T-cell (primary cell): ENCODE data around the gene SHQ1. TPM values are rescaled to one million over a fixed set of nuclear protein-coding genes. Genes with fewer than 3 reads are reported as not detected.

Experiments used
- ATAC-seq, 4 experiments: fragments of 200-7000 bp in 3 of 4; fragments of 150-1000 bp in 1 of 4; cut with Tn5 transposase; replicated peaks in 1 of 4; 1 replicate in 3 of 4; 2 replicates in 1 of 4; pipeline ENCODE4 v1.10.0; 2021; ENCODE audit warnings: moderate library complexity in 3 of 4, mild to moderate bottlenecking in 2 of 4, moderate number of reproducible peaks in 1 of 4
- CTCF ChIA-PET, 2 donors: fragments of 300-600 bp; sonication (Branson Sonifier 250); formaldehyde crosslinking; loops; one replicate each; lab custom pipeline; 2022; ENCODE audit warnings: antibody characterized with exemption in 2 of 2; lab: Charles Lee
- POLR2A ChIA-PET, 2 donors: fragments of 300-600 bp; sonication (Branson Sonifier 250); formaldehyde crosslinking; loops; one replicate each; lab custom pipeline; 2022; ENCODE audit warnings: antibody characterized with exemption in 2 of 2; lab: Charles Lee
- DNase-seq, 35 experiments: peaks; one replicate each; pipeline versions ENCODE4 v3.0.0 to v3.0.0-alpha.2; 2013 to 2023
- H3K27ac ChIP-seq: one replicate; pipeline ENCODE4 v1.5.1; 2013; ENCODE audit warnings: low read length
- H3K27me3 ChIP-seq, 2 experiments: replicated peaks in 1 of 2; 1 replicate in 1 of 2; 2 replicates in 1 of 2; pipeline versions ENCODE4 v1.6.1 to v1.7.0; 2013; ENCODE audit warnings: low read length in 1 of 2, mixed read lengths in 1 of 2; ENCODE audit not compliant: control insufficient read depth in 2 of 2, insufficient read depth in 2 of 2; ENCODE audit errors: extremely low read depth in 1 of 2
- H3K36me3 ChIP-seq, 2 donors: 1 replicate in 1 of 2; 2 replicates in 1 of 2; pipeline versions ENCODE4 v1.6.1 to v1.7.0; 2013; ENCODE audit warnings: low read length in 1 of 2; ENCODE audit not compliant: control insufficient read depth in 2 of 2, insufficient read depth in 1 of 2; ENCODE audit errors: extremely low read depth in 1 of 2
- H3K4me1 ChIP-seq, 2 experiments: 1 replicate in 1 of 2; 2 replicates in 1 of 2; pipeline versions ENCODE4 v1.6.1 to v1.7.0; 2013; ENCODE audit warnings: low read length in 2 of 2, mixed read lengths in 1 of 2; ENCODE audit not compliant: insufficient read depth in 2 of 2, control insufficient read depth in 1 of 2; ENCODE audit errors: extremely low read depth in 1 of 2
- H3K4me3 ChIP-seq, 2 donors: 1 replicate in 1 of 2; 2 replicates in 1 of 2; pipeline versions ENCODE4 v1.5.1 to v1.7.0; 2013; ENCODE audit warnings: mild to moderate bottlenecking in 2 of 2, low read length in 1 of 2, moderate library complexity in 1 of 2; ENCODE audit not compliant: control insufficient read depth in 1 of 2; ENCODE audit errors: extremely low read depth in 1 of 2
- H3K9me3 ChIP-seq: 2 replicates; pipeline ENCODE4 v1.7.0; 2013
- H3K27ac Mint-ChIP-seq, 2 donors: one replicate each; pipeline ENCODE4 v1.8.0; 2020 to 2021; ENCODE audit warnings: mild to moderate bottlenecking in 2 of 2, mixed read lengths in 2 of 2
- H3K27me3 Mint-ChIP-seq, 2 donors: one replicate each; pipeline ENCODE4 v1.8.0; 2021 to 2022; ENCODE audit warnings: mixed read lengths in 2 of 2
- H3K36me3 Mint-ChIP-seq: one replicate; pipeline ENCODE4 v1.8.0; 2021; ENCODE audit warnings: mixed read lengths
- H3K4me1 Mint-ChIP-seq, 3 donors: one replicate each; pipeline ENCODE4 v1.8.0; 2020 to 2022; ENCODE audit warnings: mixed read lengths in 3 of 3, mild to moderate bottlenecking in 1 of 3
- H3K4me3 Mint-ChIP-seq, 3 donors: one replicate each; pipeline ENCODE4 v1.8.0; 2020 to 2022; ENCODE audit warnings: mild to moderate bottlenecking in 3 of 3, mixed read lengths in 3 of 3, moderate library complexity in 3 of 3
- H3K9me3 Mint-ChIP-seq, 3 donors: one replicate each; pipeline ENCODE4 v1.8.0; 2020 to 2022; ENCODE audit warnings: mixed read lengths in 3 of 3
- WGBS: methylation state at CpG from one replicate; pipeline ENCODE4 v1.1.5; 2013; ENCODE audit warnings: missing lambda C conversion rate; ENCODE audit not compliant: insufficient coverage; 5-methylcytosine and 5-hydroxymethylcytosine counted together
- total RNA-seq, 35 experiments: library from RNA in 6 of 35; stranded (reverse) in 6 of 35; fragments of 120-200 nt in 1 of 35; gene quantifications; one replicate each; pipeline versions ENCODE4 v1.2.1 to v1.2.4 and lab custom pipeline; 2013 to 2026

SHQ1 gene
- total RNA-seq, 5 donors from 2014 or later (not counting 1 experiment from before 2014, with no cell fraction given), result 16.6 to 29.0 (median 27.8) TPM

DNA sequence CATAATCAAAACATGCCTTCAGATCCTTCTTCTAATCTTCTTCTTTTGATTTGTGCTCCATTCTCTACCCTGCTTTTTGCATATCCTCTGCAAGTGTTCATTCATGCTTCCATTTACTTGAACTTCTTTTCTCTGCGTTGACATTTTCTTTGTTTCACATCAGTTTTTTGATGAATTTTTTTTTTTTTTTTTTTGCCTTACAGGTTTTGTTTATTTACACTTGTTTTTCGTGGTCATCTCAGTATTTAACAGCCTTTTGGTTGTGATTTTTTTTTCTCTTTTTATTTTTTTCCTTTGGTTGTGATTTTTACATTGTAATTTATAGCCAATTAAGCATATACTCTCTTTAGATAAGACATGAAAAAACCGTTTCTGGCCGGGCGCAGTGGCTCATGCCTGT lies 11.8 kb upstream of the SHQ1 start:
- ChIA-PET POLR2A (interaction anchor here in 1 of 2 donors (0.6 kb wide), 1 partner anchor 920 kb away, joined by 3 read pairs; no protein-coding TSS in a partner anchor), CTCF (no interaction called here)
- WGBS, result no CpG with 5 or more reads among the region's 5 CpGs
- Histone ChIP-seq H3K9me3 (no peaks in the 10 kb centered on the region), H3K4me3 (no peak overlapping the region), H3K4me1 (no peaks in the 10 kb centered on the region), H3K36me3 (no peaks in the 10 kb centered on the region), H3K27me3 (peaks cover 0 to 7% of the 10 kb centered on the region in 2 experiments), H3K27ac (no peak overlapping the region)
- Mint-ChIP-seq H3K4me1 (no peaks in the 10 kb centered on the region), H3K27me3 (peaks cover 5 to 7% of the 10 kb centered on the region in 2 donors), H3K4me3 (no peak overlapping the region), H3K9me3 (no peaks in the 10 kb centered on the region), H3K27ac (no peak overlapping the region), H3K36me3 (no peaks in the 10 kb centered on the region)
- ATAC-seq, result no peak
- no peak for DNase-seq

DNA sequence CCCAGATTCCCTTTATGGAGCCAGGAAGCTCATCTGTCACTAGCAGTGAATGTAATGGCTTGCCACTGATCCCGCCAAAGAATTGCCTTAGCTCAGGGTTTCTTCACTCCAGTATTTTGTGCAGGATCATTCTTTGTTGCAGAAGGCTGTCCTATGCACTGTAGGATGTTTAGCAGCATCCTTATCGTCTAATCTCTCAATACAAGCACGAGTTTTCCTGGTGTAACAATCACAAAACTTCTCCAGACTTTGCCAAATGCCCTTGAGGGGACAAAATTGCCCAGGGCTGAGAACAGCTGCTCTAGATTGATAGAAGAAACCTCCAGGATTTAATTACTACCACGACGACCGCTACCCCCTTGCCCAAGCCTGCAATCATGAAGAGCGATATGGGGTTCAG lies 6.8 kb upstream of the SHQ1 start:
- Histone ChIP-seq H3K27ac (no peak overlapping the region), H3K27me3 (peaks cover 0 to 8% of the 10 kb centered on the region in 2 experiments), H3K9me3 (no peaks in the 10 kb centered on the region), H3K4me1 (no peaks in the 10 kb centered on the region), H3K4me3 (no peak overlapping the region), H3K36me3 (no peaks in the 10 kb centered on the region)
- H3K4me1 Mint-ChIP-seq, result peaks cover 0 to 2% (median 0%) of the 10 kb centered on the region in 3 donors
- no peak for DNase-seq
- no peak overlapping the region for H3K27ac Mint-ChIP-seq
- H3K27me3 Mint-ChIP-seq, result peaks cover 6 to 10% of the 10 kb centered on the region in 2 donors
- H3K4me3 Mint-ChIP-seq, result no peak overlapping the region
- H3K9me3 Mint-ChIP-seq, result no peaks in the 10 kb centered on the region
- WGBS, result 57% methylated on average over 1 of the region's 7 CpGs
- no peaks in the 10 kb centered on the region for H3K36me3 Mint-ChIP-seq
- ATAC-seq, result no peak
- ChIA-PET CTCF (no interaction called here), POLR2A (no interaction called here)

DNA sequence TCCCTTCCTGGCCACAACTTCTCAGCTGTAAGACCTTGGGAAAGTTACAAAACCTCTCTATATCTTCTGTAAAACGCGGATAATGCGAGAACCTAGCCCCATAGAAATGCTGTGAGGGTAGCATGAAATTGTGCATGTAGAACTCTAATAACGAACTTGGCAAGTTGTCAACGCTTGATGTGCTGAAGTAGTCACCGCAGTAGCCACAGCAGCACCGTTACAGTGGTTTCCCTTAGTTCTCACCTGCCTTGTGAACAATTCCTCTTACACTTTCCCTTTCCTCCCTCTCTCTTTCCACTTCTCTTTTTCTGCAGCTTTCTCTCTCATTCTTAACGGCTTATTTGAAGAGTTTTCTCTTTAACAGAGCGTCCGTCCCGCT lies 447 bp upstream of the SHQ1 start:
- Mint-ChIP-seq H3K27me3 (no peaks in the 10 kb centered on the region), H3K9me3 (no peaks in the 10 kb centered on the region), H3K4me3 (peak overlapping the region; percentile 93 to 97 (median 95)), H3K27ac (peak overlapping the region; percentile 41 to 87), H3K4me1 (peaks cover 52 to 55% (median 54%) of the 10 kb centered on the region in 3 donors), H3K36me3 (peaks cover 4% of the 10 kb centered on the region)
- DNase-seq, result peak in 20 of 35 experiments; percentile 3 to 75 (median 13)
- no peaks in the 10 kb centered on the region for H3K9me3 ChIP-seq
- H3K4me1 ChIP-seq, result peaks cover 17 to 19% of the 10 kb centered on the region in 2 experiments
- POLR2A ChIA-PET, result no interaction called here
- no peaks in the 10 kb centered on the region for H3K36me3 ChIP-seq
- H3K4me3 ChIP-seq, result peak overlapping the region; percentile 92 to 98
- peak; percentile 28 to 35 (median 34) for ATAC-seq
- 0% methylated on average over 8 of the region's 11 CpGs for WGBS
- H3K27ac ChIP-seq, result peak overlapping the region; percentile 52
- no peaks in the 10 kb centered on the region for H3K27me3 ChIP-seq
- CTCF ChIA-PET, result interaction anchor here (1.0 to 2.6 kb wide), 4 partner anchors 98 to 238 kb away, joined by 4 to 11 read pairs (median 6); no protein-coding TSS in a partner anchor

DNA sequence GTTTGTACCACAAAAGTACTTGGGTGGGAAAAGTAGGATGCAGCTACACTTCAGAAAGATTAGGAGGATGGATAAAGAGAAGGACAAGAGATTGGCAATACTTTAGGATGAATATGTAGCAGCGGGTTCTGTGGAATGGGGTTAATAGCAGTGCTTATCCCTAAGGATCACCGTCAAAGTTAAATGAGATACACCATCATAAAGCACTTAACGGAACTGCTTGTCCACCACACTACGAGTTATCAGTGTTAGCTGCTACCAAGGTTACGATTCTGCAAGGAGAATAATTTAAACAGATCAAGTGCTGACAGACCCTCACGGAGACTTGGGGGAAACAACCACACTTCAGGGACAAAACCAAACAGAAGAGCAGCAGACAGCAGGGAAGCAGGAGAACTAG lies 963 bp downstream of the SHQ1 start:
- peak overlapping the region; percentile 92 to 98 for H3K4me3 ChIP-seq
- Mint-ChIP-seq H3K4me1 (peaks cover 52 to 57% (median 54%) of the 10 kb centered on the region in 3 donors), H3K27ac (peak overlapping the region; percentile 86 to 87), H3K27me3 (no peaks in the 10 kb centered on the region), H3K36me3 (peaks cover 8% of the 10 kb centered on the region), H3K9me3 (no peaks in the 10 kb centered on the region), H3K4me3 (peak overlapping the region; percentile 93 to 97 (median 95))
- CTCF ChIA-PET, result interaction anchor here (1.7 to 2.6 kb wide), 2 partner anchors 209 to 239 kb away, joined by 7 to 11 read pairs; no protein-coding TSS in a partner anchor
- no CpG with 5 or more reads among the region's 6 CpGs for WGBS
- H3K9me3 ChIP-seq, result no peaks in the 10 kb centered on the region
- POLR2A ChIA-PET, result no interaction called here
- peaks cover 17 to 19% of the 10 kb centered on the region in 2 experiments for H3K4me1 ChIP-seq
- H3K27ac ChIP-seq, result no peak overlapping the region
- H3K27me3 ChIP-seq, result no peaks in the 10 kb centered on the region
- ATAC-seq (no peak), DNase-seq (peak in 1 of 35 experiments; percentile 6)
- H3K36me3 ChIP-seq, result no peaks in the 10 kb centered on the region

DNA sequence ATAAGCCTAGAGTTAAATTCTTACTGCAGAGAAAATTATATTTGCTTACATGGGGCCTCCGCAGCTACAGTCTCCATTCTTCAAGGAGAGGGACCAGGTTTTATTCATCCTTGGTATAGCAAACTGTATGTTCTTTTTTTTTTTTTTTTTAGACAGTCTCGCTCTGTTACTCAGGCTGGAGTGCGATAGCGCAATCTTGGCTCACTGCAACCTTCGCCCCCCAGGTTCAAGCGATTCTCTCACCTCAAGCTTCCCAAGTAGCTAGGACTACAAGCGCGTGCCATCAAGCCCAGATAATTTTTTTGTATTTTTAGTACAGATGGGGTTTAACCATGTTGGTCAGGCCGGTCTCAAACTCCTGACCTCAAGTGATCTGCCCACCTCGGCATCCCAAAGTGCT lies 2.1 kb downstream of the SHQ1 start:
- ChIA-PET CTCF (interaction anchor here (0.5 to 0.7 kb wide), 4 partner anchors 245 to 1535 kb away, joined by 3 to 4 read pairs (median 4); no protein-coding TSS in a partner anchor), POLR2A (interaction anchor here (0.6 to 0.7 kb wide), 3 partner anchors 11 to 1843 kb away, joined by 3 to 14 read pairs (median 6); no protein-coding TSS in a partner anchor)
- Mint-ChIP-seq H3K4me1 (peaks cover 50 to 57% (median 54%) of the 10 kb centered on the region in 3 donors), H3K36me3 (peaks cover 18% of the 10 kb centered on the region), H3K27ac (no peak overlapping the region), H3K4me3 (peak overlapping the region; percentile 93 to 97 (median 95)), H3K27me3 (no peaks in the 10 kb centered on the region), H3K9me3 (no peaks in the 10 kb centered on the region)
- Histone ChIP-seq H3K4me3 (no peak overlapping the region), H3K9me3 (no peaks in the 10 kb centered on the region), H3K4me1 (peaks cover 17 to 19% of the 10 kb centered on the region in 2 experiments), H3K27ac (no peak overlapping the region), H3K36me3 (peaks cover 5 to 8% of the 10 kb centered on the region in 2 donors), H3K27me3 (no peaks in the 10 kb centered on the region)
- ATAC-seq (no peak), DNase-seq (no peak)
- WGBS, result no CpG with 5 or more reads among the region's 10 CpGs

DNA sequence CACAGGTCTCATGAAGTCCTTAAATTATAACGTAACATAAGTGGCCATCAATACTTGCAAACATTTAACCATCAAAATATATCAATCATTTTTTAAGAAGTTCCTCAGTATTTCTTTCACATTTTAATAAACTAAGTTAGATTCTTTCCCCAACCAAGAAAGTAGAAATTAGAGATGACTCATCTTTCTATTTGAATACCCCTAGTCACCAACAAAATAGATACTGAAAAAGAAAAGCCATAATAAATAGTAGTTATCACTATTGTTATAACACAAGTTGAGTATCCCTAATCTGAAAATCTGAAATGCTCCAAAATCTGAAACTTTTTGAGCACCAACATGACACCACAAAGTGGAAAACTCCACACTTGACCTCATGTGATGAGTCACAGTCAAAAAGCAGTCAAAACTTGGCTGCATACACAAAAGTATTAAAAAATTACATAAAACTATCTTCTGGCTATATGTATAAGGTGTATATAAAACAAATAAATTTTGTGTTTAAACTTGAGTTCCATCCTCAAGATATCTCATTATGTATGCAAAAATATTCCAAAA lies 3.7 kb downstream of the SHQ1 start:
- H3K9me3 ChIP-seq, result no peaks in the 10 kb centered on the region
- peaks cover 5 to 20% of the 10 kb centered on the region in 2 donors for H3K36me3 ChIP-seq
- H3K36me3 Mint-ChIP-seq, result peaks cover 25% of the 10 kb centered on the region
- H3K4me1 ChIP-seq, result peaks cover 17 to 19% of the 10 kb centered on the region in 2 experiments
- H3K27me3 ChIP-seq, result no peaks in the 10 kb centered on the region
- no CpG with 5 or more reads among the region's 1 CpG for WGBS
- DNase-seq (no peak), ATAC-seq (no peak)
- no peak overlapping the region for H3K4me3 Mint-ChIP-seq
- H3K27ac ChIP-seq, result no peak overlapping the region
- H3K4me3 ChIP-seq, result no peak overlapping the region
- no peaks in the 10 kb centered on the region for H3K27me3 Mint-ChIP-seq
- H3K9me3 Mint-ChIP-seq, result no peaks in the 10 kb centered on the region
- no peak overlapping the region for H3K27ac Mint-ChIP-seq
- CTCF ChIA-PET, result no interaction called here
- H3K4me1 Mint-ChIP-seq, result peaks cover 50 to 55% (median 53%) of the 10 kb centered on the region in 3 donors
- POLR2A ChIA-PET, result no interaction called here
